ENCODE data around the gene AOAH. TPM values are rescaled to one million over a fixed set of nuclear protein-coding genes. Genes with fewer than 3 reads are reported as not detected.
"Not testable (repeated sequence)": the region's sequence is repeated elsewhere in the genome, so short reads cannot be mapped to it uniquely, and the experiment has no call there.

The AOAH gene
- total RNA-seq, 1 experiment from 2014 or later = 29.3 TPM

GRCh38 chr7:36469236-36469635 lies 255.1 kb downstream of the AOAH start:
- DNase-seq (ENCODE audit: low spot score) = no peak

DNA sequence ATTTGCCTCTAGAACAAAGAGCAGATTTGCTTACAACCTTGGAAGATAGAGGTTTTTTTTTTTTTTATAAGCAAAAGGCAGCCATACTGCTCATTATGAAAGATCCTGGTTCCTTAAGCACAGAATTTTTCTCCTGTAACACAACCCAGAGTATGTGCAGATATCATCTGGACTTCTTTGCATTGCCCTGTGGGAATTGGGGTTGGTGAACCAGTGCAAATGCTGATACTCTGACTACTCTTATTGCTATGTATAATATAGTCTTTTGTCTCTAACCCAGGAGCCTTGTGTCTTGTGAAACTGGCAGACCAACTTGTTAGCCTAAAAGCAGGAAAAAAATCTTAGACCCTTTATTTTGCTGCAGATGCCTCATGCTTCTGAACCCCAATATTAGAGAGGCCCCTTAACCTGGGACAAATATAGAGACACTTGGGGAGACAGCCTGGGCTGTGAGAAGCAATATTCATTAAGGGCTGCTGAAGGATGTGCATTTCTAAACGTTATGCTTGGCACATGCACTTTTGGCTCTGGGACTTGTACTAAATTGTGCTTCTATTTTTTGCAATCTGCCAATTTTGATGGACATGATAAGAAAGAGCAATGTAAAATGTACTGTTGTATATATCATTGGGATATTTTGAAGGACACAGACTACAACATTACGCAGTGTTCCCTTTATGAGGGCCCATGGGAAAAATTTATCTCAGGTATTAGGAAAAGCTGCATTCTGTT lies 255.8 kb downstream of the AOAH start:
- no peak for DNase-seq (ENCODE audit: low spot score)

GRCh38 chr7:36466001-36466400 lies 258.3 kb downstream of the AOAH start:
- not testable (repeated sequence) for DNase-seq (ENCODE audit: low spot score)

GRCh38 chr7:36464271-36464670 lies 260.0 kb downstream of the AOAH start:
- DNase-seq (ENCODE audit: low spot score) = no peak
